ENCODE results near the gene HPDL. TPM values are rescaled to one million over a fixed set of nuclear protein-coding genes. Genes with fewer than 3 reads are reported as not detected.

Gene HPDL
- polyA plus RNA-seq, 1 experiment = 0.22 TPM

GRCh38 chr1:45306319-45306718 is 20.4 kb upstream of the HPDL start:
- Histone ChIP-seq H3K4me3 (ENCODE audit: low read depth, low read length) (no peak overlapping the region), H3K27ac (ENCODE audit: low read depth, low read length) (no peak overlapping the region), H3K27me3 (ENCODE audit: control insufficient read depth, insufficient read depth, low read length) (no peaks in the 10 kb centered on the region), H3K9me3 (ENCODE audit: control insufficient read depth, insufficient read depth, low read length) (no peaks in the 10 kb centered on the region; the same call in 1 of the 2 replicates)
- CTCF ChIA-PET = interaction anchor here (0.9 to 4.3 kb wide), 3 partner anchors 264 to 292 kb away, joined by 3 to 22 read pairs (median 13); no protein-coding TSS in a partner anchor
- TF ChIP-seq CTCF (IDR thresholded peaks at IDR 0.05; ENCODE audit: low read depth, low read length) = no peak
- DNase-seq (ENCODE audit: low read depth, low spot score) = no peak
- POLR2A ChIA-PET = no interaction called here

GRCh38 chr1:45306905-45307304 is 19.8 kb upstream of the HPDL start:
- ChIA-PET CTCF (interaction anchor here (0.6 to 4.3 kb wide), 6 partner anchors 185 to 296 kb away, joined by 3 to 22 read pairs (median 4); no protein-coding TSS in a partner anchor), POLR2A (no interaction called here)
- TF ChIP-seq CTCF (IDR thresholded peaks at IDR 0.05; ENCODE audit: low read depth, low read length) = no peak
- Histone ChIP-seq H3K9me3 (ENCODE audit: control insufficient read depth, insufficient read depth, low read length) (no peaks in the 10 kb centered on the region; the same call in 1 of the 2 replicates), H3K27ac (ENCODE audit: low read depth, low read length) (no peak overlapping the region), H3K4me3 (ENCODE audit: low read depth, low read length) (no peak overlapping the region), H3K27me3 (ENCODE audit: control insufficient read depth, insufficient read depth, low read length) (no peaks in the 10 kb centered on the region)
- DNase-seq (ENCODE audit: low read depth, low spot score) = no peak

GRCh38 chr1:45314266-45314665 is 12.4 kb upstream of the HPDL start:
- POLR2A ChIA-PET = no interaction called here
- Histone ChIP-seq H3K4me3 (ENCODE audit: low read depth, low read length) (no peak overlapping the region), H3K27ac (ENCODE audit: low read depth, low read length) (no peak overlapping the region), H3K9me3 (ENCODE audit: control insufficient read depth, insufficient read depth, low read length) (no peaks in the 10 kb centered on the region), H3K27me3 (ENCODE audit: control insufficient read depth, insufficient read depth, low read length) (peaks cover 6% of the 10 kb centered on the region)
- CTCF ChIA-PET = interaction anchor here (1.1 to 1.7 kb wide), 3 partner anchors 10 to 300 kb away, joined by 3 to 10 read pairs (median 5); no protein-coding TSS in a partner anchor
- no peak for DNase-seq (ENCODE audit: low read depth, low spot score)
- no peak for TF ChIP-seq CTCF (IDR thresholded peaks at IDR 0.05; ENCODE audit: low read depth, low read length)

- peaks cover 6% of the 10 kb centered on the region for H3K27me3 ChIP-seq (ENCODE audit: control insufficient read depth, insufficient read depth, low read length)
- no peak overlapping the region for H3K4me3 ChIP-seq (ENCODE audit: low read depth, low read length)
- no peak for DNase-seq (ENCODE audit: low read depth, low spot score)
- ChIA-PET POLR2A (no interaction called here), CTCF (no interaction called here)
- no peak for TF ChIP-seq CTCF (IDR thresholded peaks at IDR 0.05; ENCODE audit: low read depth, low read length)
- H3K27ac ChIP-seq (ENCODE audit: low read depth, low read length) = no peak overlapping the region
- H3K9me3 ChIP-seq (ENCODE audit: control insufficient read depth, insufficient read depth, low read length) = no peaks in the 10 kb centered on the region
These were observed 9.5 kb upstream of the HPDL start for GRCh38 chr1:45317166-45317565.

- ChIA-PET POLR2A (no interaction called here), CTCF (no interaction called here)
- H3K9me3 ChIP-seq (ENCODE audit: control insufficient read depth, insufficient read depth, low read length) = no peaks in the 10 kb centered on the region
- TF ChIP-seq CTCF (IDR thresholded peaks at IDR 0.05; ENCODE audit: low read depth, low read length) = no peak
- H3K27ac ChIP-seq (ENCODE audit: low read depth, low read length) = no peak overlapping the region
- DNase-seq (ENCODE audit: low read depth, low spot score) = no peak
- peaks cover 6% of the 10 kb centered on the region for H3K27me3 ChIP-seq (ENCODE audit: control insufficient read depth, insufficient read depth, low read length)
- no peak overlapping the region for H3K4me3 ChIP-seq (ENCODE audit: low read depth, low read length)
These were observed 6.9 kb upstream of the HPDL start for GRCh38 chr1:45319761-45320160.

Data from AG04450 (cell line).